ENCODE measurements around the gene NPFFR1. TPM values are rescaled to one million over a fixed set of nuclear protein-coding genes. Genes with fewer than 3 reads are reported as not detected.

The NPFFR1 gene
- total and polyA plus RNA-seq, 4 donors = under 0.01 TPM; not detected in 3

DNA sequence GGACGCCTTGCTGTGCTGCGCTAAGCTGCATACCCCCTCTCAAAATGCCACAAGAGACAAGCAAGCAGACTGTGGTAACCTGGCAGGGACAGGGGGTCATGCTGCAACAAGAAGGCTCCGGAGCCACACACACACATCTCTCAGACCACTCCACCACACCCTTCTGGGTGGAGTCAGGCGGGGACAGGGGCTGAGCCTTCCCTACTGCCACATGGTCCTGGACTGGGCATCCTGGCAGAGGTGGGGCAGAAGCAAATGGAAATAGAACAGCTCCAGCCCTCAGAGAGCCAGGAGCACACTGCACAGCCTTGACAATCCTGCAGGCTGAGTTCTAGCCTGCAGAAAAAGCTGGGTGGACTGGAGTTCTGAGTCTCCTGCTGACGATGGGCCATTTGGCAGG lies 28.4 kb upstream of the NPFFR1 start:
- H3K4me1 ChIP-seq (ENCODE audit: control insufficient read depth in 4 of 4, insufficient read depth in 4 of 4, low read length in 3 of 4) = peaks cover 7 to 14% (median 12%) of the 10 kb centered on the region in 4 donors
- H3K9ac ChIP-seq (ENCODE audit: low read depth in 1 of 2, low read length in 2 of 2) = no peak overlapping the region
- no peak overlapping the region for H3K27ac ChIP-seq (ENCODE audit: low read depth in 1 of 2, low read length in 2 of 2)
- no peak for DNase-seq (ENCODE audit: low spot score)
- H3K27me3 ChIP-seq (ENCODE audit: control insufficient read depth in 4 of 4, insufficient read depth in 4 of 4, low read length in 3 of 4) = no peaks in the 10 kb centered on the region
- H3K4me3 ChIP-seq (ENCODE audit: low read depth in 1 of 3, low read length in 3 of 3) = no peak overlapping the region
- H3K36me3 ChIP-seq (ENCODE audit: control insufficient read depth in 4 of 4, insufficient read depth in 3 of 4, low read depth in 1 of 4, low read length in 3 of 4) = peaks cover 0 to 5% (median 1%) of the 10 kb centered on the region in 4 donors
- TF ChIP-seq, protein P1, sequence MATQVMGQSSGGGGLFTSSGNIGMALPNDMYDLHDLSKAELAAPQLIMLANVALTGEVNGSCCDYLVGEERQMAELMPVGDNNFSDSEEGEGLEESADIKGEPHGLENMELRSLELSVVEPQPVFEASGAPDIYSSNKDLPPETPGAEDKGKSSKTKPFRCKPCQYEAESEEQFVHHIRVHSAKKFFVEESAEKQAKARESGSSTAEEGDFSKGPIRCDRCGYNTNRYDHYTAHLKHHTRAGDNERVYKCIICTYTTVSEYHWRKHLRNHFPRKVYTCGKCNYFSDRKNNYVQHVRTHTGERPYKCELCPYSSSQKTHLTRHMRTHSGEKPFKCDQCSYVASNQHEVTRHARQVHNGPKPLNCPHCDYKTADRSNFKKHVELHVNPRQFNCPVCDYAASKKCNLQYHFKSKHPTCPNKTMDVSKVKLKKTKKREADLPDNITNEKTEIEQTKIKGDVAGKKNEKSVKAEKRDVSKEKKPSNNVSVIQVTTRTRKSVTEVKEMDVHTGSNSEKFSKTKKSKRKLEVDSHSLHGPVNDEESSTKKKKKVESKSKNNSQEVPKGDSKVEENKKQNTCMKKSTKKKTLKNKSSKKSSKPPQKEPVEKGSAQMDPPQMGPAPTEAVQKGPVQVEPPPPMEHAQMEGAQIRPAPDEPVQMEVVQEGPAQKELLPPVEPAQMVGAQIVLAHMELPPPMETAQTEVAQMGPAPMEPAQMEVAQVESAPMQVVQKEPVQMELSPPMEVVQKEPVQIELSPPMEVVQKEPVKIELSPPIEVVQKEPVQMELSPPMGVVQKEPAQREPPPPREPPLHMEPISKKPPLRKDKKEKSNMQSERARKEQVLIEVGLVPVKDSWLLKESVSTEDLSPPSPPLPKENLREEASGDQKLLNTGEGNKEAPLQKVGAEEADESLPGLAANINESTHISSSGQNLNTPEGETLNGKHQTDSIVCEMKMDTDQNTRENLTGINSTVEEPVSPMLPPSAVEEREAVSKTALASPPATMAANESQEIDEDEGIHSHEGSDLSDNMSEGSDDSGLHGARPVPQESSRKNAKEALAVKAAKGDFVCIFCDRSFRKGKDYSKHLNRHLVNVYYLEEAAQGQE (IDR thresholded peaks at IDR 0.05) = no peak
- TF ChIP-seq NR2F2 (IDR thresholded peaks at IDR 0.05) (no peak), ZBTB33 (IDR thresholded peaks at IDR 0.05) (no peak), EGR1 (IDR thresholded peaks at IDR 0.05; ENCODE audit: low read depth in 2 of 2) (no peak), RXRA (IDR thresholded peaks at IDR 0.05) (no peak), JUND (IDR thresholded peaks at IDR 0.05) (no peak), YY1 (IDR thresholded peaks at IDR 0.05) (no peak), FOXA1 (IDR thresholded peaks at IDR 0.05) (no peak), GABPA (IDR thresholded peaks at IDR 0.05 in 1 of 2, conservative IDR thresholded peaks at IDR 0.05 in 1 of 2) (no peak), HNF4G (IDR thresholded peaks at IDR 0.05) (no peak), CTCF (IDR thresholded peaks at IDR 0.05; ENCODE audit: low read depth, low read length, missing input control) (no peak), FOXA2 (IDR thresholded peaks at IDR 0.05) (no peak), TAF1 (conservative IDR thresholded peaks at IDR 0.05) (no peak), HNF4A (conservative IDR thresholded peaks at IDR 0.05) (no peak), SP1 (IDR thresholded peaks at IDR 0.05) (no peak)
- TF ChIP-seq, protein P2, sequence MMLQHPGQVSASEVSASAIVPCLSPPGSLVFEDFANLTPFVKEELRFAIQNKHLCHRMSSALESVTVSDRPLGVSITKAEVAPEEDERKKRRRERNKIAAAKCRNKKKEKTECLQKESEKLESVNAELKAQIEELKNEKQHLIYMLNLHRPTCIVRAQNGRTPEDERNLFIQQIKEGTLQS (IDR thresholded peaks at IDR 0.05) = no peak
- TF ChIP-seq, protein P3, sequence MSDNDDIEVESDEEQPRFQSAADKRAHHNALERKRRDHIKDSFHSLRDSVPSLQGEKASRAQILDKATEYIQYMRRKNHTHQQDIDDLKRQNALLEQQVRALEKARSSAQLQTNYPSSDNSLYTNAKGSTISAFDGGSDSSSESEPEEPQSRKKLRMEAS (IDR thresholded peaks at IDR 0.05) = no peak
- H3K9me3 ChIP-seq (ENCODE audit: control insufficient read depth in 4 of 4, low read length in 3 of 4) = no peaks in the 10 kb centered on the region
- 95% methylated on average over 5 of the region's 5 CpGs for WGBS
